HUES6 (cell line): ENCODE measurements around the gene PTHLH.

Source experiments
- H3K27ac ChIP-seq: 2 replicates; pipeline ENCODE4 v1.7.0; 2013; ENCODE audit warnings: low read depth, mild to moderate bottlenecking, low read length, inconsistent platforms
- H3K27me3 ChIP-seq: 2 replicates; pipeline ENCODE4 v1.6.1; 2013; ENCODE audit warnings: low read length; ENCODE audit not compliant: control insufficient read depth, insufficient read depth
- H3K36me3 ChIP-seq: 2 replicates; pipeline ENCODE4 v1.6.1; 2013; ENCODE audit warnings: low read length; ENCODE audit not compliant: control insufficient read depth, insufficient read depth
- H3K4me1 ChIP-seq: 2 replicates; pipeline ENCODE4 v1.6.1; 2013; ENCODE audit warnings: low read length; ENCODE audit not compliant: control insufficient read depth, insufficient read depth
- H3K4me3 ChIP-seq: 2 replicates; pipeline ENCODE4 v1.5.1; 2013; ENCODE audit warnings: low read depth, low read length
- H3K9ac ChIP-seq: one replicate; pipeline ENCODE4 v1.6.1; 2013; ENCODE audit warnings: mild to moderate bottlenecking, low read length
- H3K9me3 ChIP-seq: 2 replicates; pipeline ENCODE4 v1.6.1; 2013; ENCODE audit warnings: low read depth, low read length; ENCODE audit not compliant: control insufficient read depth, insufficient read depth

PTHLH gene

DNA sequence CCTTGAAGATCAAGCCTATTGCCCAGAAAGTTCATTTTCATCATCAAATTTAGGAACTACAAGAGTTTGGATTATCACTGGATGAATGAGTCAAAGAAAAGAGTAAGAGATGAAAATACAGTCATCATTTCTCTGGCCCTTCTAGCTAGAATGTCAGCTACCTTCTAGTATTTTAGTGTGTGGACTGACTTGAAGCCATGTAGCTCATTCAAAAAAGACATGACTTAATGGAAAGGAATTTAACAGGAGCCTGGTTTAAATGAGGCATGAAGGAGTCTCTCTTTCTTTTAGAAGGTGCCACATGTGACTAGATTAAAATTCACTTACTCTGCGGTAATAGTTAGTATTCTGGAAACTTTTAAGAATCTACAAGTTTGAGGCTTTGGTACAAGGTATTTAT lies 7.1 kb downstream of the PTHLH start:
- Histone ChIP-seq H3K27ac (no peak overlapping the region), H3K9ac (no peak overlapping the region), H3K27me3 (peaks cover 56% of the 10 kb centered on the region), H3K36me3 (no peaks in the 10 kb centered on the region), H3K4me3 (no peak overlapping the region), H3K4me1 (no peaks in the 10 kb centered on the region; the same call in none of the 2 replicates), H3K9me3 (no peaks in the 10 kb centered on the region)

GRCh38 chr12:27964123-27964522 lies 8.4 kb downstream of the PTHLH start:
- no peaks in the 10 kb centered on the region; the same call in none of the 2 replicates for H3K4me1 ChIP-seq
- H3K27me3 ChIP-seq = peaks cover 43% of the 10 kb centered on the region
- H3K27ac ChIP-seq = no peak overlapping the region
- H3K4me3 ChIP-seq = no peak overlapping the region
- H3K36me3 ChIP-seq = no peaks in the 10 kb centered on the region
- H3K9me3 ChIP-seq = no peaks in the 10 kb centered on the region
- H3K9ac ChIP-seq = no peak overlapping the region

- Histone ChIP-seq H3K4me1 (no peaks in the 10 kb centered on the region), H3K9me3 (no peaks in the 10 kb centered on the region), H3K4me3 (no peak overlapping the region), H3K9ac (no peak overlapping the region), H3K27me3 (peaks cover 10% of the 10 kb centered on the region), H3K27ac (no peak overlapping the region), H3K36me3 (no peaks in the 10 kb centered on the region)
Measured at GRCh38 chr12:27960821-27961220, 11.7 kb downstream of the PTHLH start.

DNA sequence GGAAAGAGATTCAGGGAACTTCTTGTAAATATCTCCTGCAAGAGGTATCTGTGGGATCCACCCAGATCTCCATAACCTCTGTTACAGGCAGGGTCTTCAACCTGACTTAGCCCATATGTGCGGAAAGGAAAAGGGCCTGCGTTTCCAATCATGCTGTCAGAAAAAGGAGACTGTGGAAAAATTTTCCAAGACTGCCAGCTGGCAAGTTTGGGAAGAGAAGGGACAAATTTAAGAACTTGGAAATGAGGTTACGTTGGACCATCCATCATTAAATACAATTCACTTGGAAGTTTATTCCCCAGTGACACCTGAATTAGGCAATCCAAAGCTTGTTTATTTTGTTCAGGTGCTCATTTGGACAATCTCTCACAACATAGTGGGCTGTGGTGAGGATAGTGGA lies 13.9 kb downstream of the PTHLH start:
- Histone ChIP-seq H3K4me3 (no peak overlapping the region), H3K27ac (no peak overlapping the region), H3K27me3 (no peaks in the 10 kb centered on the region), H3K36me3 (no peaks in the 10 kb centered on the region), H3K4me1 (no peaks in the 10 kb centered on the region), H3K9me3 (no peaks in the 10 kb centered on the region), H3K9ac (no peak overlapping the region)

DNA sequence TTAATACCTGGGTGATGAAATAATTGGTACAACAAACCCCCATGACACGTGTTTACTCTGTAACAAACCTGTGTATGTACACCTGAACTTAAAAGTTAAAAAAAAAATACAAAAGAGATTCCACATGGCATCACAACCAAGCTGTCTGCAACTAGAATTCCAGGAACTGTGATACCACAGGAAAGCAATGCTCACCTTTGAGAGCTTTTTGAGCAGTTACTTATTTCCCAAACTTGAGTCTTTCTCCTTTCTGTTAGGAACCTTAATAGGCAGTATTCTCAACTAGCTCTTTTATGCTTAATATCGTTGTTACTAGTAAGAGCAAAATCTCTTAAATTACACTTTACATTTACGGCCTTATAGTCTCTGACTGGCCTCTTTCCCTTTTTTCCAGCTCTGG lies 15.2 kb downstream of the PTHLH start:
- Histone ChIP-seq H3K27me3 (0 out of 2 replicates have a peak, but pooled peaks cover 2% of the 10 kb centered on the region), H3K4me1 (no peaks in the 10 kb centered on the region), H3K9ac (no peak overlapping the region), H3K27ac (no peak overlapping the region), H3K9me3 (no peaks in the 10 kb centered on the region), H3K36me3 (no peaks in the 10 kb centered on the region), H3K4me3 (no peak overlapping the region)

- Histone ChIP-seq H3K9ac (no peak overlapping the region), H3K36me3 (no peaks in the 10 kb centered on the region), H3K4me1 (no peaks in the 10 kb centered on the region; the same call in 1 of the 2 replicates), H3K27ac (no peak overlapping the region), H3K9me3 (no peaks in the 10 kb centered on the region), H3K4me3 (no peak overlapping the region), H3K27me3 (0 out of 2 replicates have a peak, but pooled peaks cover 2% of the 10 kb centered on the region)
Measured at GRCh38 chr12:27953817-27954216, 18.7 kb downstream of the PTHLH start.

DNA sequence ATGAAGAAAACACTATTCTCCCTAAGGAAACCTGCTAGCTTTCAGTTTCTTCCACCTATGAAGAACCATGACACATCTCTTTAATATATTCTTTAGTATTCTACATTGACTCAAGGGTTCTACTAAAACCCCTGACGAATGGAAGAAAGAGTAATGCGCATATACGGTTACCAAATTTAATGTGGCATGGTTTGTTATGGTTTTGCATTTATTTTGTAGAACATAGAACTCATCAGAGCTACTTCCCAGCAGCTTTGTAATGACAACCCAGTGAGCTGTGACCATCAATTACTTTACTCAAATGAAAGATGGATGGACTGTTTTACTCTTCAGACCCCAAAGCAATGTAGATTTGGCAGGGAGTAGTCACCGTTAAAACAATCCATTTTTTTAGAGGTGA lies 19.2 kb downstream of the PTHLH start:
- no peak overlapping the region for H3K9ac ChIP-seq
- no peaks in the 10 kb centered on the region; the same call in 1 of the 2 replicates for H3K4me1 ChIP-seq
- no peaks in the 10 kb centered on the region for H3K36me3 ChIP-seq
- H3K27ac ChIP-seq = no peak overlapping the region
- H3K9me3 ChIP-seq = no peaks in the 10 kb centered on the region
- H3K4me3 ChIP-seq = no peak overlapping the region
- H3K27me3 ChIP-seq = 0 out of 2 replicates have a peak, but pooled peaks cover 2% of the 10 kb centered on the region

GRCh38 chr12:27952510-27952909 lies 20.0 kb downstream of the PTHLH start:
- no peaks in the 10 kb centered on the region for H3K9me3 ChIP-seq
- no peak overlapping the region for H3K4me3 ChIP-seq
- H3K4me1 ChIP-seq = no peaks in the 10 kb centered on the region; the same call in 1 of the 2 replicates
- H3K36me3 ChIP-seq = no peaks in the 10 kb centered on the region
- H3K9ac ChIP-seq = no peak overlapping the region
- H3K27me3 ChIP-seq = 0 out of 2 replicates have a peak, but pooled peaks cover 2% of the 10 kb centered on the region
- H3K27ac ChIP-seq = no peak overlapping the region

DNA sequence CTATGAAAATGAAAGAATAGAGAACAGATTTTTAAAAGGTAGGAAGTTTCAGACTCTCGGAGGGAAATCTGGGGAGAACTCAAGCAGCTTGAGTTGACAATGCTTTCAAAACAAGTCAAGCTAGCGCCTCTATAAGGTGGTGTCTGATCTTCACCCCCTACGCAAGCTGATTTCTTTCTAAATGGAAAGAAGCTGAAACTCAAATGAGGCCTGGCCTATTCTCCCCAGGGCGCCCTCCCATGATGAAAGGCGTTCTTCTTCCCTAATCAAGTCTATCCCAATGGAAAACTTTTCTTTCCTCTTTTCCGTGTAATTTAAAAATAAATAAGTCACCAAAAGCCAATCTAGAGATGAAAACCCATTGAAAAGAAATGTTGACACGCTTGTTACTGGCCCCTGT lies 20.6 kb downstream of the PTHLH start:
- H3K27ac ChIP-seq = no peak overlapping the region
- H3K9me3 ChIP-seq = no peaks in the 10 kb centered on the region
- no peaks in the 10 kb centered on the region; the same call in 1 of the 2 replicates for H3K4me1 ChIP-seq
- H3K4me3 ChIP-seq = no peak overlapping the region
- H3K9ac ChIP-seq = no peak overlapping the region
- no peaks in the 10 kb centered on the region for H3K36me3 ChIP-seq
- H3K27me3 ChIP-seq = 0 out of 2 replicates have a peak, but pooled peaks cover 2% of the 10 kb centered on the region

DNA sequence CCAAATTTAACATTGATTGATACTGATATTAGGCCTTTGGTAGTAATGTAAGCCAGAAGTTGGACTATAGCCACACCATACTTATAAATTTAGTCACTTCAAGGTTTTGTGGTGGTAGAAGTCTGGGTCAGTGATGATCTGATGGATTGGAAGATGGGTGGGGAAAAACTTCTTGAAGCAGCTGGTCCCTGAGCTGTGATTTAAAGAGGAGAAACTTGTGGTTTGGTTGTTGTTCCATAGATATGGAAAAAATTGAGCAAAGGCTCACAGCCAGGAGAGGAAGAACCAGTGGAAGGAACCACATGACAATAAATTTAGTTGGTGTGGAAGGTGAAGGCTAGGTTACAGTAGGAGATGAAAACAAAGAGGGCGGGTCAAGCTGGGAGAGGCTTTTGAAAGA lies 26.1 kb downstream of the PTHLH start:
- H3K9me3 ChIP-seq = no peaks in the 10 kb centered on the region

GRCh38 chr12:27940756-27941402 lies 31.7 kb downstream of the PTHLH start:
- Histone ChIP-seq H3K27me3 (no peaks in the 10 kb centered on the region), H3K27ac (no peak overlapping the region), H3K9ac (no peak overlapping the region), H3K4me3 (no peak overlapping the region), H3K36me3 (no peaks in the 10 kb centered on the region), H3K9me3 (no peaks in the 10 kb centered on the region), H3K4me1 (no peaks in the 10 kb centered on the region)

More for the DNA sequence above, 26.1 kb downstream of the PTHLH start:
- Histone ChIP-seq H3K27me3 (no peaks in the 10 kb centered on the region), H3K36me3 (no peaks in the 10 kb centered on the region), H3K9ac (no peak overlapping the region), H3K4me3 (no peak overlapping the region), H3K27ac (no peak overlapping the region), H3K4me1 (no peaks in the 10 kb centered on the region)
